Measurements from ENCODE around the gene ATOH8. TPM values are rescaled to one million over a fixed set of nuclear protein-coding genes. Genes with fewer than 3 reads are reported as not detected.

ATOH8 gene
- total and polyA plus RNA-seq, 2 donors (not counting 3 experiments of a cell fraction or from before 2014, with no cell fraction given) = 10.3 to 12.8 TPM

- intact Hi-C loops (cut with micrococcal nuclease) (no loop called here), dilution Hi-C loops (cut with MboI; ENCODE audit: extremely low pct_ligation_motif_present, low sequenced_read_pairs) (no loop called here)
- H3K27ac ChIP-seq (ENCODE audit: insufficient read depth, low read depth, low read length) = no peak overlapping the region
- H3K9me1 ChIP-seq (replicated peaks; ENCODE audit: control insufficient read depth, extremely low read depth, insufficient read depth, low read length) = no peaks in the 10 kb centered on the region
- no peaks in the 10 kb centered on the region for H3K27me3 ChIP-seq (ENCODE audit: control insufficient read depth in 2 of 2, insufficient read depth in 2 of 2, low read length in 2 of 2)
- no peak for TF ChIP-seq POLR2A (IDR thresholded peaks at IDR 0.05; ENCODE audit: low read depth, low read length)
- TF ChIP-seq CTCF (IDR thresholded peaks at IDR 0.05; ENCODE audit: extremely low read depth in 1 of 2, insufficient read depth in 1 of 2, low read depth in 1 of 2, low read length in 2 of 2) = no peak
- TF ChIP-seq MYC (IDR thresholded peaks at IDR 0.05; ENCODE audit: low read depth, low read length) = no peak
- no peak for TF ChIP-seq JUN (IDR thresholded peaks at IDR 0.05; ENCODE audit: borderline replicate concordance, insufficient read depth, insufficient read length, low read depth)
- no peak for TF ChIP-seq MAX (IDR thresholded peaks at IDR 0.05; ENCODE audit: insufficient read depth, insufficient read length)
- TF ChIP-seq EZH2 (IDR thresholded peaks at IDR 0.05; ENCODE audit: borderline replicate concordance, low read depth, low read length, severe bottlenecking) = no peak
- no peak for TF ChIP-seq GATA2 (IDR thresholded peaks at IDR 0.05; ENCODE audit: insufficient read depth, insufficient read length, low read depth, low read length)
- no peak for TF ChIP-seq FOS (IDR thresholded peaks at IDR 0.05; ENCODE audit: borderline replicate concordance, insufficient read depth, low read length)
- no peak for TF ChIP-seq POLR2AphosphoS5 (IDR thresholded peaks at IDR 0.05; ENCODE audit: insufficient read depth, low read depth, low read length)
- POLR2A ChIA-PET = no interaction called here
- no peak overlapping the region for H3K4me2 ChIP-seq (ENCODE audit: insufficient read depth, low read length)
- H4K20me1 ChIP-seq (replicated peaks; ENCODE audit: control insufficient read depth, extremely low read depth, insufficient read depth, low read length) = no peaks in the 10 kb centered on the region
- DNase-seq (ENCODE audit: low read depth, low spot score) (no peak), FAIRE-seq (no peak)
- H3K4me3 ChIP-seq (replicated peaks in 1 of 3; ENCODE audit: insufficient read depth in 1 of 3, low read depth in 1 of 3, low read length in 3 of 3) = no peak overlapping the region
- CTCF ChIA-PET = interaction anchor here (0.9 to 1.9 kb wide), 10 partner anchors 10 to 73 kb away, joined by 3 to 12 read pairs (median 5); partner anchors contain the start of gene ATOH8
- H3K79me2 ChIP-seq (ENCODE audit: control insufficient read depth, insufficient read depth, low read length) = no peaks in the 10 kb centered on the region
- no peaks in the 10 kb centered on the region for H3K9me3 ChIP-seq (replicated peaks; ENCODE audit: control insufficient read depth, insufficient read depth, low read length)
- H3K36me3 ChIP-seq (ENCODE audit: control insufficient read depth in 2 of 2, extremely low read depth in 1 of 2, insufficient read depth in 2 of 2, low read length in 2 of 2) = no peaks in the 10 kb centered on the region
- BruUV-seq (replicated peaks) = no TSS peak
- no peak overlapping the region for H2AFZ ChIP-seq (ENCODE audit: low read depth, low read length)
- H3K9ac ChIP-seq (replicated peaks; ENCODE audit: extremely low read depth, insufficient read depth, low read length) = no peak overlapping the region
- H3K4me1 ChIP-seq (ENCODE audit: control insufficient read depth, extremely low read depth, insufficient read depth, low read length) = peaks cover 8% of the 10 kb centered on the region
Observed at GRCh38 chr2:85799215-85799956, 45.6 kb downstream of the ATOH8 start.

Measured in endothelial cell of umbilical vein (primary cell).